ENCODE measurements around the gene ATP2B2.

GRCh38 chr3:10381336-10381735 lies 124.0 kb downstream of the ATP2B2 start:
- TF ChIP-seq CTCF (IDR thresholded peaks at IDR 0.05), result no peak
- no peak for TF ChIP-seq POLR2A (IDR thresholded peaks at IDR 0.05)

Data from uterus (tissue), 2 donors.